HEK293 (cell line): ENCODE measurements around the gene FFAR4.

Experiments
- CTCF ChIA-PET: fragments of 350-600 bp; formaldehyde crosslinking; extraction: SDS; loops from one replicate; lab custom pipeline; 2021; ENCODE audit warnings: antibody characterized with exemption; lab: Yijun Ruan, JAX
- POLR2A ChIA-PET: fragments of 300-600 bp; formaldehyde crosslinking; extraction: SDS; loops from one replicate; lab custom pipeline; 2020; ENCODE audit warnings: antibody characterized with exemption, inconsistent platforms; lab: Yijun Ruan, JAX
- H3K27ac ChIP-seq: fragments of 200-500 bp; sonication (Bioruptor generic); 2 replicates; pipeline ENCODE4 v1.5.1; 2014; ENCODE audit warnings: low read depth, low read length, control low read depth, inconsistent platforms; ENCODE audit errors: extremely low read depth
- H3K36me3 ChIP-seq, 2 experiments: fragments of 200-500 bp in 1 of 2; sonication (Bioruptor generic) in 1 of 2; 1 replicate in 1 of 2; 2 replicates in 1 of 2; pipeline ENCODE4 v1.5.1; 2014 to 2017; ENCODE audit warnings: inconsistent platforms in 2 of 2, low read length in 2 of 2; ENCODE audit not compliant: control insufficient read depth in 2 of 2, insufficient read depth in 1 of 2
- H3K4me1 ChIP-seq: fragments of 200-500 bp; sonication (Bioruptor generic); 2 replicates; pipeline ENCODE4 v1.5.1; 2014; ENCODE audit warnings: mild to moderate bottlenecking, low read length, inconsistent platforms; ENCODE audit not compliant: control insufficient read depth, insufficient read depth
- H3K4me3 ChIP-seq: 2 replicates; pipeline ENCODE4 v1.5.1; 2011; ENCODE audit warnings: low read depth, mild to moderate bottlenecking, control low read depth, low read length, moderate library complexity
- H3K9me3 ChIP-seq: fragments of 200-500 bp; sonication (Bioruptor generic); 2 replicates; pipeline ENCODE4 v1.5.1; 2014; ENCODE audit warnings: low read depth, low read length, inconsistent platforms; ENCODE audit not compliant: control insufficient read depth, insufficient read depth
- AEBP2 ChIP-seq: fragments of 450-650 bp; formaldehyde crosslinking; IDR thresholded peaks from 2 replicates; pipeline ENCODE4 v1.5.1; 2016; ENCODE audit warnings: missing biosample characterization, missing genetic modification characterization, borderline replicate concordance
- BCL11B ChIP-seq: fragments of 450-650 bp; formaldehyde crosslinking; IDR thresholded peaks from 2 replicates; pipeline ENCODE4 v1.5.1; 2016; ENCODE audit warnings: low read depth, missing biosample characterization, missing genetic modification characterization
- CTCF ChIP-seq: fragments of 450-650 bp; formaldehyde crosslinking; IDR thresholded peaks from 2 replicates; pipeline ENCODE4 v1.5.1; 2016; ENCODE audit warnings: missing biosample characterization, missing genetic modification characterization
- KLF1 ChIP-seq: fragments of 450-650 bp; formaldehyde crosslinking; IDR thresholded peaks from 2 replicates; pipeline ENCODE4 v1.5.1; 2016; ENCODE audit warnings: missing biosample characterization, missing genetic modification characterization
- KLF7 ChIP-seq: fragments of 450-650 bp; formaldehyde crosslinking; IDR thresholded peaks from 2 replicates; pipeline ENCODE4 v1.5.1; 2016; ENCODE audit warnings: missing biosample characterization, missing genetic modification characterization, borderline replicate concordance
- PRDM1 ChIP-seq: fragments of 450-650 bp; formaldehyde crosslinking; IDR thresholded peaks from 2 replicates; pipeline ENCODE4; 2016; ENCODE audit warnings: missing biosample characterization, missing genetic modification characterization
- PRDM10 ChIP-seq: fragments of 450-650 bp; formaldehyde crosslinking; IDR thresholded peaks from 2 replicates; pipeline ENCODE4 v1.5.1; 2016; ENCODE audit warnings: missing biosample characterization, missing genetic modification characterization
- PRDM6 ChIP-seq: fragments of 450-650 bp; formaldehyde crosslinking; IDR thresholded peaks from 2 replicates; pipeline ENCODE4 v1.5.1; 2017; ENCODE audit warnings: missing biosample characterization, missing genetic modification characterization
- SALL2 ChIP-seq: fragments of 450-650 bp; formaldehyde crosslinking; IDR thresholded peaks from 2 replicates; pipeline ENCODE4 v1.5.0; 2017; ENCODE audit warnings: missing biosample characterization, mild to moderate bottlenecking, missing genetic modification characterization, borderline replicate concordance
- ZBTB20 ChIP-seq: fragments of 450-650 bp; formaldehyde crosslinking; IDR thresholded peaks from 2 replicates; pipeline ENCODE4 v1.5.1; 2016; ENCODE audit warnings: missing biosample characterization, missing genetic modification characterization
- ZBTB26 ChIP-seq: fragments of 450-650 bp; formaldehyde crosslinking; optimal IDR thresholded peaks from 2 replicates; pipeline ENCODE3; 2016; ENCODE audit warnings: missing biosample characterization, mild to moderate bottlenecking, missing genetic modification characterization
- ZBTB6 ChIP-seq: fragments of 450-650 bp; formaldehyde crosslinking; IDR thresholded peaks from 2 replicates; pipeline ENCODE4 v1.5.1; 2017; ENCODE audit warnings: missing biosample characterization, missing genetic modification characterization
- ZNF10 ChIP-seq: fragments of 450-650 bp; formaldehyde crosslinking; IDR thresholded peaks from 2 replicates; pipeline ENCODE4 v1.5.1; 2017; ENCODE audit warnings: missing biosample characterization, missing genetic modification characterization
- ZNF174 ChIP-seq: fragments of 450-650 bp; formaldehyde crosslinking; IDR thresholded peaks from 2 replicates; pipeline ENCODE4 v1.5.0; 2017; ENCODE audit warnings: missing biosample characterization, mild to moderate bottlenecking, missing genetic modification characterization
- ZNF2 ChIP-seq: fragments of 450-650 bp; formaldehyde crosslinking; IDR thresholded peaks from 2 replicates; pipeline ENCODE4 v1.5.1; 2016; ENCODE audit warnings: missing biosample characterization, missing genetic modification characterization
- ZNF221 ChIP-seq: fragments of 450-650 bp; formaldehyde crosslinking; IDR thresholded peaks from 2 replicates; pipeline ENCODE4 v1.5.1; 2017; ENCODE audit warnings: missing biosample characterization, missing genetic modification characterization, borderline replicate concordance
- ZNF335 ChIP-seq: fragments of 450-650 bp; formaldehyde crosslinking; conservative IDR thresholded peaks from 2 replicates; pipeline ENCODE4 v1.5.1; 2016; ENCODE audit warnings: missing biosample characterization, missing genetic modification characterization
- ZNF416 ChIP-seq: fragments of 450-650 bp; formaldehyde crosslinking; IDR thresholded peaks from 2 replicates; pipeline ENCODE4 v1.5.1; 2016; ENCODE audit warnings: missing biosample characterization, missing genetic modification characterization
- ZNF626 ChIP-seq: fragments of 450-650 bp; sonication (Bioruptor Pico); formaldehyde crosslinking; IDR thresholded peaks from 2 replicates; pipeline ENCODE4 v1.5.1; 2018; ENCODE audit warnings: missing biosample characterization, missing genetic modification characterization, inconsistent platforms
- ZNF704 ChIP-seq: fragments of 450-650 bp; formaldehyde crosslinking; IDR thresholded peaks from 2 replicates; pipeline ENCODE4 v1.5.1; 2016; ENCODE audit warnings: missing biosample characterization, missing genetic modification characterization
- ZSCAN5A ChIP-seq: fragments of 450-650 bp; formaldehyde crosslinking; IDR thresholded peaks from 2 replicates; pipeline ENCODE4 v1.5.1; 2016; ENCODE audit warnings: missing biosample characterization, missing genetic modification characterization

FFAR4 gene

GRCh38 chr10:93566435-93567276 is at the start of gene FFAR4 (continued):
- TF ChIP-seq SALL2 (tag by site-specific recombination) (no peak), PRDM1 (tag by site-specific recombination) (peak; percentile 20; the same call in 1 of the 2 replicates), KLF7 (tag by site-specific recombination) (no peak), CTCF (0 out of 2 replicates have a peak, but pooled peaks have one; percentile 5), ZNF174 (tag by site-specific recombination) (no peak), ZNF626 (tag by site-specific recombination) (no peak), ZNF2 (tag by site-specific recombination) (peak; percentile 80; the same call in 1 of the 2 replicates), ZBTB6 (tag by site-specific recombination) (no peak), ZBTB20 (peak; percentile 22; the same call in 1 of the 2 replicates), ZNF335 (peak; percentile 64), PRDM10 (0 out of 2 replicates have a peak, but pooled peaks have one; percentile 13), ZNF704 (tag by site-specific recombination) (no peak), ZBTB26 (tag by site-specific recombination) (peak; percentile 96)

GRCh38 chr10:93518531-93518930 is 47.9 kb upstream of the FFAR4 start:
- Histone ChIP-seq H3K9me3 (no peaks in the 10 kb centered on the region), H3K4me1 (no peaks in the 10 kb centered on the region), H3K27ac (no peak overlapping the region), H3K36me3 (peaks cover 59 to 78% of the 10 kb centered on the region in 2 experiments), H3K4me3 (no peak overlapping the region)
- CTCF ChIA-PET: interaction anchor here (1.1 to 1.3 kb wide), 2 partner anchors 24 to 36 kb away, joined by 3 read pairs; no protein-coding TSS in a partner anchor
- POLR2A ChIA-PET: no interaction called here
- TF ChIP-seq PRDM6 (no peak), AEBP2 (tag by site-specific recombination) (no peak), BCL11B (tag by site-specific recombination) (no peak), ZNF10 (no peak), ZSCAN5A (no peak), ZNF416 (no peak), ZNF221 (tag by site-specific recombination) (no peak), KLF1 (tag by site-specific recombination) (no peak)
